RWPE1 (cell line): ENCODE measurements around the gene VPS26A.
"Not testable (repeated sequence)": the region's sequence is repeated elsewhere in the genome, so short reads cannot be mapped to it uniquely, and the experiment has no call there.

ENCODE experiments used
- CTCF ChIA-PET: fragments of 350-600 bp; sonication (Branson Sonifier 250); formaldehyde crosslinking; extraction: SDS; loops from one replicate; lab custom pipeline; 2021; lab: Yijun Ruan, JAX
- POLR2A ChIA-PET: fragments of 400-600 bp; formaldehyde crosslinking; extraction: SDS; loops from one replicate; lab custom pipeline; 2020; ENCODE audit warnings: antibody characterized with exemption; ENCODE audit not compliant: low non-redundant PET; lab: Yijun Ruan, JAX
- DNase-seq: peaks from one replicate; pipeline ENCODE4 v3.0.0; 2012; ENCODE audit warnings: low spot score
- H3K27ac ChIP-seq: fragments of 450-650 bp; 2 replicates; pipeline ENCODE4 v1.5.1; 2017
- TF ChIP-seq, protein P1 (sequence below): fragments of 450-650 bp; conservative IDR thresholded peaks from 2 replicates; pipeline ENCODE4 v1.5.1; 2017; ENCODE audit warnings: low read depth, mild to moderate bottlenecking

Gene VPS26A

DNA sequence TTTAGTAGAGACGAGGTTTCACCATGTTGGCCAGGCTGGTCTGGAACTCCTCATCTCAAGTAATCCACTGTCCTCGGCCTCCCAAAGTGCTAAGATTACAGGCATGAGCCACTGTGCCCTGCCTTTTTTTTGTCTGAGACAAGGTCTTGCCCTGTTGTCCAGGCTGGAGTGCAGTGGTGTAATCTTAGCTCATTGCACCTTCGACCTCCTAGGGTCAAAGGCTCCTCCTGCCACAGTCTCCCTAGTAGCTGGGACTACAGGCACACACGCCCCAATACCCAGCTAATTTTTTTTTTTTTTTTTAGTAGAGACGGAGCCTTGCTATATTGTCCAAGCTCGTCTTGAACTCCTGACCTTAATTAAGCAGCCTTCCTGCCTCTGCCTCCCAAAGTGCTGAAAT is 29.2 kb downstream of the VPS26A start:
- DNase-seq, result no peak
- no peak overlapping the region for H3K27ac ChIP-seq
- CTCF ChIA-PET, result interaction anchor here (0.6 kb wide), 1 partner anchor 26 kb away, joined by 3 read pairs; no protein-coding TSS in a partner anchor
- POLR2A ChIA-PET, result no interaction called here
- TF ChIP-seq, protein P1, sequence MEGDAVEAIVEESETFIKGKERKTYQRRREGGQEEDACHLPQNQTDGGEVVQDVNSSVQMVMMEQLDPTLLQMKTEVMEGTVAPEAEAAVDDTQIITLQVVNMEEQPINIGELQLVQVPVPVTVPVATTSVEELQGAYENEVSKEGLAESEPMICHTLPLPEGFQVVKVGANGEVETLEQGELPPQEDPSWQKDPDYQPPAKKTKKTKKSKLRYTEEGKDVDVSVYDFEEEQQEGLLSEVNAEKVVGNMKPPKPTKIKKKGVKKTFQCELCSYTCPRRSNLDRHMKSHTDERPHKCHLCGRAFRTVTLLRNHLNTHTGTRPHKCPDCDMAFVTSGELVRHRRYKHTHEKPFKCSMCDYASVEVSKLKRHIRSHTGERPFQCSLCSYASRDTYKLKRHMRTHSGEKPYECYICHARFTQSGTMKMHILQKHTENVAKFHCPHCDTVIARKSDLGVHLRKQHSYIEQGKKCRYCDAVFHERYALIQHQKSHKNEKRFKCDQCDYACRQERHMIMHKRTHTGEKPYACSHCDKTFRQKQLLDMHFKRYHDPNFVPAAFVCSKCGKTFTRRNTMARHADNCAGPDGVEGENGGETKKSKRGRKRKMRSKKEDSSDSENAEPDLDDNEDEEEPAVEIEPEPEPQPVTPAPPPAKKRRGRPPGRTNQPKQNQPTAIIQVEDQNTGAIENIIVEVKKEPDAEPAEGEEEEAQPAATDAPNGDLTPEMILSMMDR, result no peak

DNA sequence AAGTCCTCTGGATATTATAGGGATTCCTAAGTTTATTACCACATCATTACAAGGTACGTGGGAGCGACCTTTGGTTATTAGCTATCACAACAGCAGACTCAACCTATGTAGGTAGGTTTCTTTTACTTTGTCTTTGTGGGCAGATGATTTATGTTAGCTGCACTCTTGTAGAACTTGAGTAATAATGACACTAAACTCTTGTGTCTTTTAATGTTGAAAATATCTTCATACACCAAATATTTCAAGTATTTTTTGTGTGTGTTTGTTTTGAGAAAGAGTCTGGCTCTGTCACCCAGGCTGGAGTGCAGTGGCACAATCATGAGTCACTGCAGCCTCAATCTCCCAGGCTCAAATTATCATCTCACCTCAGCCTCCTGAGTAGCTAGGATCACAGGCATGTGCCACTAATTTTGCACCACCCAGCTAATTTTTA is 36.8 kb downstream of the VPS26A start:
- POLR2A ChIA-PET, result no interaction called here

DNA sequence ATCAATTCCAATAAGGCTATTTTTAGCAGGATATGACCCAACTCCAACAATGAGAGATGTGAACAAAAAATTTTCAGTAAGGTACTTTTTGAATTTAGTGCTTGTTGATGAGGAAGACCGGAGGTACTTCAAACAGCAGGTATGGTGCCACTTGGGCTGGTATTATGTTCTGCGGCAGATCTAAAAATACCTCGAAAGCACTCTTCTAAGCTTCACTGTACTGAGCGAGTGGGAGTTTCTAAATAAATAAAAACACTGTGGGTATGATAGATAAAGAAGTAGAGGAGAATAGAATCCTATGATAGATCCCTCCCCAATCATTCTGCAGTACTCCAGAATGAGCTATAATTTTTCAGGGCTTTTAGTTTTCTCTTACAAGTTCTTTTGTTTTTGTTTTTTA is 44.5 kb downstream of the VPS26A start:
- ChIA-PET POLR2A (no interaction called here), CTCF (interaction anchor here (0.5 to 0.7 kb wide), 2 partner anchors 66 to 972 kb away, joined by 3 to 6 read pairs; no protein-coding TSS in a partner anchor)
- TF ChIP-seq, protein P1, result no peak
- no peak overlapping the region for H3K27ac ChIP-seq
- no peak for DNase-seq

More for the DNA sequence above, 36.8 kb downstream of the VPS26A start:
- CTCF ChIA-PET, result interaction anchor here (0.6 kb wide), 1 partner anchor 82 kb away, joined by 3 read pairs; no protein-coding TSS in a partner anchor
- DNase-seq, result no peak
- H3K27ac ChIP-seq, result no peak overlapping the region
- TF ChIP-seq, protein P1, result no peak

DNA sequence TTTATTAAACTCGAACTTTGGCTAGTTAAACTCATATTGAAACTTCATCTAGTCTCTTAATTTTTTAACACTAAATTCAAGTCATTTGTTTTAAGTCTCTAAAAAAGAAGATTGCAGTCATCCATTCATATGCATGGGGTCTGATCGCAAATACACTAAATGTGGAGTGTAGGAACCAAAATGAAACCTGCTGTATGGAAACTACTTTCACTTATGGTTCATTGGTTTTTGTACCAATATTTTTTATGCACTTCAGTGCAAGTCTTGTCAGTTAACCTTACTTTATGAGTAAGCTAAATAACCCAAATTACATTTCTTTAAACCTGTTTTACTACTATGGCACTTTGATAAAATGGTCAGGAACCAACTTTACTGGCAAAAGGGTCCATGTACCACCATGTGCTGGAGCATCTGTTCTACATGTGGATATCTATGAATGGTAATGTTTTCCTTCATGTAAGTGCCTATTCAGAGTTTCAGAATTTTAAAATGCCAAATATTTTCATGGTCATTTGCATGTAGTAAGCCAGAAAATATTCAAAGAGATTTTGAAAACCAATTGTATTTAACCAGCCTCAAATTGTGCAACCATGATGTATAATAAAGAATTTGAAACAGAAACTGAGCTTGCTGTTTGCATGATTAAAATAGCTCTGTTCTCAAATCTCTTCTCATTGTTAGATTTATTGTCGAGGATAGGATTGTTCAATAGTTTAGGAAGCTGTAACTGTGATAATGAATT is 48.4 kb downstream of the VPS26A start:
- TF ChIP-seq, protein P1, result no peak
- ChIA-PET CTCF (no interaction called here), POLR2A (no interaction called here)
- DNase-seq, result no peak
- no peak overlapping the region for H3K27ac ChIP-seq

DNA sequence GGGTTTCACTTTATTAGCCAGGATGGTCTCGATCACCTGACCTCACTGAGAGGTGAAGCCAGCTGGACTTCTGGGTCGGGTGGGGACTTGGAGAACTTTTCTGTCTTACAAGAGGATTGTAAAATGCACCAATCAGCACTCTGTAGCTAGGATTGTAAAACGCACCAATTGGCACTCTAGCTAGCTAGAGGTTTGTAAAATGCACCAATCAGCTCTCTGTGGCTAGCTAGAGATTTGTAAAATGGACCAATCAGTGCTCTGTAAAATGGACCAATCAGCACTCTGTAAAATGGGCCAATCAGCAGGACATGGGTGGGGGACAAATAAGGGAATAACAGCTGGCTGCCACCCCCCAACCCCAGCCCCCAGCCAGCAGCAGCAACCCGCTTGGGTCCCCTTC is 51.3 kb downstream of the VPS26A start:
- POLR2A ChIA-PET, CTCF ChIA-PET: not testable (repeated sequence)

DNA sequence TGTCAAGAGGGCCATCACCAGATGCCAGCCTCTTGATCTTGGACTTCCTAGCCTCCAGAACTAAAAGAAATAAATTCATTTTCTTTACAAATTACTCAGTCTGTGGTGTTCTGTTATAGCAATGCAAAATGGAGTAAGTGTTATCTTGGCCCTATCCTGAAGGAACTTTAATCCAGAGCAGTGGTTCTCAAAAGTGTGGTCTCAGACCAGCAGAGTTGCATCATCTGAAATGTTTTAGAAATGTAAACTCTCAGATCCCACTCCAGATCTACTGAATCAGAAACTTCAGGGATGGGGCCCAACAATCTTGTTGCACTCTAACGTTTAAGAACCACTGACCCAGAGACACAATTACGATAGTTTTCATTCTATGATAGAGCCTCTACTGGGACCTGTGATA is 52.8 kb downstream of the VPS26A start:
- ChIA-PET POLR2A (no interaction called here), CTCF (no interaction called here)

More for the DNA sequence above, 51.3 kb downstream of the VPS26A start:
- DNase-seq, H3K27ac ChIP-seq: not testable (repeated sequence)

More for the DNA sequence above, 52.8 kb downstream of the VPS26A start:
- DNase-seq, result no peak
- TF ChIP-seq, protein P1, result no peak
- H3K27ac ChIP-seq, result no peak overlapping the region
